H4 (cell line): ENCODE measurements around the gene MKNK1. TPM values are rescaled to one million over a fixed set of nuclear protein-coding genes. Genes with fewer than 3 reads are reported as not detected.
A peak's percentile ranks its signal among the peaks of the same experiment; 100 is the strongest.

Experiments
- DNase-seq: peaks from one replicate; pipeline ENCODE4 v3.0.0-alpha.2; 2015; ENCODE audit warnings: low spot score
- total RNA-seq: library from RNA; depleted of rRNA; stranded (reverse); fragments of >200 nt; shearing (Covaris generic); gene quantifications from 2 replicates; pipeline ENCODE4 v1.2.3, GENCODE V29; 2014; rRNA removed

MKNK1 gene
- total RNA-seq, 1 experiment from 2014 or later: 23.2 TPM

DNA sequence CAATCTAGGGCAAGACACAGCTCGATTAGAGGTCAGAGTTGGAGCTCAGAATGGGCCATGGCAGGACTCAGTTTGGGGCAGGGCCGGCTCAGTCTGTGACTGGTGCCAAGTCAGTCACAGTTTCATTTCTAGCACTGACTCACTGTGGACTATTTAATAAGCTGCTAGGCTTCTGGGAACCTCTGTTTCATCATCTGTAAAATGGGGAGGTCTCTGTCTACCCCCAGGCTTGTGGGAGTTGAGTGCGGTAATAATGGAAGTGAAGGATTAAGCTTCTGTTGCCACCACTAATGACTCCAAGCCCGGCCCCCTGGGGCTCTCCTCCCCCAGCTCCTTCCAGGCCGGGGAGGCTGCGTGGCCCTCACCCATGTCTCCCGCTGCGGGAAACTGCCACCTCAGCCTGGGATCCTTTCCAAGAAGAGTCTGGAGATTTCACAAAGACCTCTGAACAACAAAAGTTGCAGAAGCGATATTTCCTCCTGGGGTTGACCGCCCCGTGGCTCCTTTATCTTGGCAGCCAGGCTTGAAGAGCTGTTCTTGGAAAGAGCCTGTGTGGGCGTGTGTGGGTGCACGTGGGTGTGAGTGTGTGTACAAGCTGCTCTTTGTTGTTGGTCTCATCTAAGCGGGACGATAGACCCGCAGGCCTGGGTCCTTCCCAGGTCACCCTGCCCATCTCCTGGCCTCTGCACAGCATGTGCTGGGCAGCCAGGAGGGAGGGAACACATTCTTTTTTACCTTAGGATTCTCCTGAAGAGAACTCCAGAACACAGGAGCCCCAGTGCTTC lies 81.7 kb downstream of the MKNK1 start:
- peak; percentile 95 for DNase-seq

GRCh38 chr1:46521414-46521813 lies 82.7 kb downstream of the MKNK1 start:
- no peak for DNase-seq

GRCh38 chr1:46520063-46520911 lies 83.8 kb downstream of the MKNK1 start:
- DNase-seq: peak; percentile 85

DNA sequence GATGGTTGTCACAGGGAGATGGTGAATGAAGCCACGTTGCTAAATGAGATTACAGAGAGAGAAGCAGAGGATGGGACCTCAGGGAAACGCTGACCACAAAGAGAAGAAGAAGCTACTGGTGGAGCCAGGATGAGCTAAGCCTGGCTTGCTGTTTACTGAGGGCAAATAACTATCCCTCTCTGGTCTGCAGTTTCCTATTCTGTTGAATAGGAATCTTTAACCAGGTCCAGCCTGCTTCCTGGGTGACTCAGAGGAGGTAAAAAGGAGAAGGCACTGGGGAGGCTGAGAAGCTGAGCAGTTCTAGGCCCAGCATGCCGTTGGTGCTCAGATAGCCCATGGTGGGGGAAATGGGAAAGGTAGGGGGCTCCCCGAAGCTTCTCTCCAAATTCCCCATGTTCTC lies 84.9 kb downstream of the MKNK1 start:
- no peak for DNase-seq

DNA sequence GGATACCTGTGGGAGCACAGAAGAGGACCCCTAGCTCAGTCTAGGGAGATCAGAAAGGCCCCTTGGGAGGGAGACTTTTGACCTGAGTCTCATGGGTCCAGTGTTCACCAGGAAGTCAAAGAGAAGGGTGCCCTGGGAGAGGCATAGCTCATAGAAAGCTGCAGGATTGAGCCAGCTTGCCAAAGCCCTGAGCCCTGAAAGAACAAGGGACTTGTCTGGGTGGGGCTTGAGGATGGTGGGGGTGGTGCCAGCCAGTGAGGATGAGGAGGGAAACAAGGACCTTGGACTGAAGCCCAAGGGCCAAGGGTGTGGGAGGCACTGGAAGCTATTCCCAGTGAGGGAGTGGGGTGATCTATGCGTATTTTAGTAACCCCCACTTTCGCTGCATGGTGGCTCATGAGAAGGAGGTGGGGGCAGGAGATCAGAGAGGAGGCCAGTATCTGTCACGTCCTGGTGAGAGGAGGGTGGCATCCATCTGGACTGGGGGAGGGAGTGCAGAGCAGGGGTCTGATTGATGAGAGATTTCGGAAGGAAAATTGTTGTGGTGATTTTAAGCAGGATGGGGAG lies 86.1 kb downstream of the MKNK1 start:
- DNase-seq: no peak

- DNase-seq: no peak
These were observed 87.0 kb downstream of the MKNK1 start for GRCh38 chr1:46517010-46517600.

DNA sequence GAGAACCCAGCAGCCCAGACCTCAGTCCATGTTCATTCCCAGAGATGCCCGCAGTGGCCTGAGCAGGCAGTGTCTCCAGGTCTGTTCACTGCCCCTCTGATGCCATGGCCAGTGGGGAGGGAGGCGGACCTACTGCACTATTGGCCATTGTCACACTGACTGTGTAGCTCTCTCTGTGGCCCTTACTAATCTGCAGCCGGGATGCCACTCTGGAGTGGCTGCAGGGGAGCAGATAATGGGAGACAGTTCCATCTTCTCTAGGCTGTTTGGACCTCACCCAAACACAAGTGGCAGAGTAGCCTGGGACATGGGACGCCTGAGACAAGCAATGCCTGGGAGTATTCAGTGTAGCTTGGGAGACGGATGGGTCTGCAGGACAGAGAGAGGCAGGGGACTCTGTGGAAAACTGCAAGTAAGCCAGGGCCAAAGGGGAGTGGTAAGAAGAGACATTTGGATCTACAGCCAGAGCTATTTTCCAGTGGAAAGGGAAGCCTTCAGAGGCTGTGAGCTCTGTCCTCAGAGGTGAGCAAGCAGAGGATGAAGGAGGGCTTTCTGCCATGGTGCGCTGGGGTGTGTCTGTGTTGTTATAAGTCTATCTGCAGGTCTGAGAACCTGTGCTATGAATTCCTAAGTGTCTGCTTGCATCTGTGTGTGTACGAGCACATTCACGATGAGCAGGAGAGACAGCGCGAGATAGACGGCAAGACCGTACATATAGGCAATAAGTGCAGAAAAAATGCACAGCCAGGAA lies 87.7 kb downstream of the MKNK1 start:
- DNase-seq: no peak

DNA sequence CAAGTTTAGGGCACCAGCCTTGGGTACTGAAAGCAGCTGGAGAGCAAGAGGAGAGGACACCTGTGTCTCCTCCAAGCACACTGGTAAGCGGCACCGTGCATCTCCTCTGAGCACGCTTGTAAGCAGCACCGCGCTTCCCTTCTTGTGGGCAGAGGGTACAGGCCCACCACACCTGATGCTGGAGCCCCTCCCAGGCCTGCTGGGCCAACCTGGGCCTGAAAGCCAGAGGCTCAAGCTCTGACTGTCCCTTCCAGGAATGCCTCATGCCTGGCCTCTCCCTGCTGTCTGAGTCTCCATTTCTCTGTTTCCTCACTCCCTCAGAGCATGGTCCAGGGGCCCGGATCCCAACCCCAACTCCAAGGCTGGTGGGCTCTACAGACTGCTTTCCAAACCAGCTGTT lies 88.5 kb downstream of the MKNK1 start:
- no peak for DNase-seq

- no peak for DNase-seq
These were observed 90.5 kb downstream of the MKNK1 start for GRCh38 chr1:46513536-46513935.

DNA sequence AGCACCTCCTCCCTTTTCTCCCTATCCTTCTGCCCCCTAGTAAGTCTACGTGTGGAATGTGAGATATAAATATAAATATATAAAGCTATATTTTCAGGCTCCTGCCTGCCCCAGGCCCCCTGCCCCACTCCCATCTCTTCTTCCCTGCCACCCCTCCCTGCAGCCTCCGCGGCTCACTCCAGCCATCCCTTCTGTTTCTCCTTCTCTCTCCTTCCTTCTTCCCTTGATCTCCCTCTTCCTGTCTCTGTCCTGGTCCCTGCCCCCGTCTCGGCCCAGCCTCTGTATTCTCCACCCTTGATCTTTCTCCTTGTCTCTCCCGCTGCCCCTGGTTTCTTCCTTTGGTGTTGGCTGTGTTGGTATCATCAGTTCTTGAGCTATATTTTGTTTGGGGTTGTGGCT lies 91.3 kb downstream of the MKNK1 start:
- DNase-seq: no peak

DNA sequence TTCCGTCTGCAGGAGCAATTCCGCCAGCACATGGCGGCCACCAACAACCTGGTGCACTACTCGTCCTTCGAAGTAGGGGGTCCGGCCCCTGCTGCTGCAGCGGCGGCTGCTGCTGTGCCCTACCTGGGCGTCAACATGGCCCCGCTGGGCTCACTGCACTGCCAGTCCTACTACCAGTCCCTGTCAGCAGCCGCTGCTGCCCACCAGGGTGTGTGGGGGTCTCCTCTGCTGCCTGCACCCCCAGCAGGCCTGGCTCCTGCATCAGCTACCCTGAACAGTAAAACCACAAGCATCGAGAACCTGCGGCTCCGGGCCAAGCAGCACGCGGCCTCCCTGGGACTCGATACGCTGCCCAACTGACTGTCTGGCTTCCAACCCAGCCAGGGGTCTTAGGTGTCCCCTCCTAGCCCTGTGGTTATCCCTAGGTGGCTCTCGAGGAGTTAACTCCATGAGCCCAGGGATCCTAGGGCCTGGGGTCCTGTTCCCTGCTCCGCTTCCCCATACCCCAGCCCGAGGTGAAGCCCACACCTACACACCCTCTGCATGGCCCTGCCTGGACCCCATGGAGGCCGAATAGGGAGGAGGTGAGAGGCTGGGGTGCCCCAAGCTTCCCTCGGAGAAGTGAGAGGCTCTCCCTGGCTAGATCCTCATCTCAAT lies 91.8 kb downstream of the MKNK1 start:
- DNase-seq: no peak

DNA sequence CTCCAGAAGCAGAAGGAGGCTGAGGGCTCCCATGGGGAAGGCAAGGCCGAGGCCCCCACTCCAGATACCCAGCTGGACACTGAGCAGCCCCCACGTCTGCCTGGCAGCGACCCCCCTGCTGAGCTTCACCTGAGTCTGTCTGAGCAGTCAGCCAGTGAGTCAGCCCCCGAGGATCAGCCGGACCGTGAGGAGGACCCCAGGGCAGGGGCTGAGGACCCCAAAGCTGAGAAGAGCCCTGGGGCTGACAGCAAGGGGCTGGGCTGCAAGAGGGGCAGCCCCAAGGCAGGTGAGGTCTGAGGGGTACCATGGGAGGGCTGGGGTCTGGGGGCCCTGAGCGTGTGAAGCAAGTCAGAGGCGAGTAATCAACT lies 93.1 kb downstream of the MKNK1 start:
- DNase-seq: no peak

- no peak for DNase-seq
These were observed 93.6 kb downstream of the MKNK1 start for GRCh38 chr1:46510341-46510997.

GRCh38 chr1:46508757-46509156 lies 95.3 kb downstream of the MKNK1 start:
- DNase-seq: no peak

Other genes with a start within 250 kb of the MKNK1 start
- gene FAAH, start 210.0 kb downstream of the MKNK1 start, total RNA-seq: 0.64 and 2.0 TPM in 2 replicates
- 0.37 TPM in 2 replicates for gene DMBX1, start 114.4 kb downstream of the MKNK1 start, total RNA-seq
- gene KNCN, start 52.6 kb downstream of the MKNK1 start, total RNA-seq: not detected in 2 replicates
- 4.3 and 6.6 TPM in 2 replicates for gene MOB3C, start 12.5 kb upstream of the MKNK1 start, total RNA-seq
- 73.0 and 82.3 TPM in 2 replicates for gene ATPAF1, start 64.1 kb upstream of the MKNK1 start, total RNA-seq
- gene TEX38, start 67.6 kb upstream of the MKNK1 start, total RNA-seq: not detected in 2 replicates
- gene EFCAB14, start 114.8 kb upstream of the MKNK1 start, total RNA-seq: 54.2 and 76.6 TPM in 2 replicates
- gene CYP4B1, start 194.8 kb upstream of the MKNK1 start, total RNA-seq: not detected in 2 replicates